Measurements from ENCODE around the gene DCHS2.

The DCHS2 gene

DNA sequence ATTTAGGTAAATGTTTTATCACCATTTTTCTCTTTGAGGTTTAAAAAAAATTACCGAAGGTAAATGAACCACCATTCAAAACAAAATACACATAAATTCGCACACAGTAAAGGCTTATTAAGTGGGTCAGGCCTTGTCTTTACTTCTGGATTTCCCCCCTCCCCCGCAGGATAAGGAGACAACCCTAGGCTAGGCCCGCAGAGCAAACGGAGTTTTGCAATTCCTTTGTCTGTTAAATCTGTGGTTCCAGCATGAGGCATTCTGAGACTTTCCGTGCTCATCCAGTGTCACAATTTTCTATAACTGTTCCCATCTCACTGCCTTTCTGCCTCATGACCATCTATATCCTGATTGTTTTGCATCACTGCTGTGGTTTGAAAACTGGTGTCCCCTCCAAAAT, 307.4 kb downstream of the DCHS2 start:
- Histone ChIP-seq H3K36me3 (ENCODE audit: control insufficient read depth, insufficient read depth, low read length) (no peaks in the 10 kb centered on the region), H3K27ac (ENCODE audit: low read depth, low read length, severe bottlenecking) (no peak overlapping the region), H3K4me1 (ENCODE audit: control insufficient read depth, insufficient read depth, low read length, poor library complexity, severe bottlenecking) (peaks cover 14% of the 10 kb centered on the region), H3K4me3 (ENCODE audit: extremely low read depth, insufficient read depth, low read length, poor library complexity, severe bottlenecking) (no peak overlapping the region), H3K9me3 (ENCODE audit: control insufficient read depth, low read length) (no peaks in the 10 kb centered on the region)
- 56 to 57% methylated on average over 4 to 6 of the region's 6 CpGs for WGBS, 2 experiments (ENCODE audit: insufficient coverage in 2 of 2)

DNA sequence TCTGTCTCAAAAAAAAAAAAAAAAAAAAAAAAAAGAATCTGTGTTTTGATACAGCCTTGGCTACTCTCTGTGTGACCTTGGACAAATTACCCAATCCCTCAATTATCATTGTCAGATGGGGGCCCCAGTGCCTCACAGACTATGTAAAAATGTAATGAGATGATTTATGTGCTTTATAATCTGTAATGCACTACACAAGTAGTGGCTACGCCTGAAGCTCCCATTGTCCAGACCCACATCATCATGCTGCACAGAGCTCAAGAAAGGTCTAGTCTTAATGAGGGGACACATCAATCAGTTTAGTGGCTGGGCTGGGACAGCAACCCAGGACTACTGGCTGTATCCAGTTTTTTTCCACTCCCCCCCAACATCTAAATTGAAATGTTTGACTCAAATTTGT, 308.3 kb downstream of the DCHS2 start:
- no CpG with 5 or more reads among the region's 1 CpG for WGBS, 2 experiments (ENCODE audit: insufficient coverage in 2 of 2)
- peaks cover 7% of the 10 kb centered on the region for H3K4me1 ChIP-seq (ENCODE audit: control insufficient read depth, insufficient read depth, low read length, poor library complexity, severe bottlenecking)
- no peak overlapping the region for H3K27ac ChIP-seq (ENCODE audit: low read depth, low read length, severe bottlenecking)
- H3K9me3 ChIP-seq (ENCODE audit: control insufficient read depth, low read length), result no peaks in the 10 kb centered on the region
- H3K36me3 ChIP-seq (ENCODE audit: control insufficient read depth, insufficient read depth, low read length), result no peaks in the 10 kb centered on the region
- H3K4me3 ChIP-seq (ENCODE audit: extremely low read depth, insufficient read depth, low read length, poor library complexity, severe bottlenecking), result no peak overlapping the region

Data from mesodermal cell (in vitro differentiated cells).